Myocyte (in vitro differentiated cells): Measurements from ENCODE around the gene BOK. TPM values are rescaled to one million over a fixed set of nuclear protein-coding genes. Genes with fewer than 3 reads are reported as not detected.

Source experiments
- DNase-seq: peaks from one replicate; pipeline ENCODE4 v3.0.0-alpha.2; 2012; ENCODE audit warnings: low read depth
- total RNA-seq: library from RNA; depleted of rRNA; stranded (reverse); fragments of >200 nt; gene quantifications from 2 replicates; pipeline ENCODE4 v1.2.3, GENCODE V29; 2014

The BOK gene
- total RNA-seq, 1 donor from 2014 or later, result 69.7 TPM

GRCh38 chr2:241598061-241598460 lies 39.5 kb downstream of the BOK start:
- DNase-seq, result no peak

- no peak for DNase-seq
Measured at GRCh38 chr2:241598487-241598886, 39.9 kb downstream of the BOK start.

- no peak for DNase-seq
Measured at GRCh38 chr2:241599615-241600014, 41.1 kb downstream of the BOK start.

GRCh38 chr2:241601841-241602240 lies 43.3 kb downstream of the BOK start:
- DNase-seq, result no peak

DNA sequence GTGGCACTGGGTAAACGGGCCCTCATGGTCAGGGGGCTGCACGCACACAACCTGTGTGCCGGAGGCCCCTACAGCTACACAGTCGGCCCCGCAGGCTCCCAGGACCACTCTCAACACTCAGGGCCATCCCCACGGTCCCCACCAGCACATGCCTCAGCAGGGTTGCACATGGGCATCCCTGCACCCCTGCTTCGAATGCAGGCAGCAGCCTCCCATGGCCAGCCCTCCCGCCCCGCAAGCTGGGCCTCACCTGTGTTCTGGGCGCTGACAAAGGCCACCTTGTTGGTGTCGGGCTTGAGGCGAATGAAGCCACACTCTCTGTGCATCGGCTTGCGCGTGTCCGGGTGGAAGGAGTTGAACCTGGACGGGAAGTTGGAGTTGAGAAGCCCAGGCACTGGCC lies 44.2 kb downstream of the BOK start:
- no peak for DNase-seq

DNA sequence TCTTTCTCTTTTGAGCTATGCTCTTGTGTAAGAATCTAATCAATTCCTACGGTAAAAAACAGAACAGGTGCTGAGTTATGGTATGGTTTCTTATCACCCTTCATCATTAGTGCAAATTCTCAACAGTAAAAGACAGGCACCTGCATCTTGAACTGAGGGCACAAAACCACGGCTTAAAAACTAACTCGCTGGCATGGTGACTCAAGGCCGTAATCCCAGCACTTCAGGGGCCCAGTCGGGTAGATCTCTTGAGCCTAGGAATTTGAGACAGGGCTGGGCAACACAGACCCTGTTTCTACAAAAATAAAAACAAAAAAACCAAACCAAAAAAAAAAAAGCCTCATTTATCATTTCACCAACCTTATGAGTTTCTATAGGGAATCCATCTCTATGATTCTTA lies 45.1 kb downstream of the BOK start:
- no peak for DNase-seq

DNA sequence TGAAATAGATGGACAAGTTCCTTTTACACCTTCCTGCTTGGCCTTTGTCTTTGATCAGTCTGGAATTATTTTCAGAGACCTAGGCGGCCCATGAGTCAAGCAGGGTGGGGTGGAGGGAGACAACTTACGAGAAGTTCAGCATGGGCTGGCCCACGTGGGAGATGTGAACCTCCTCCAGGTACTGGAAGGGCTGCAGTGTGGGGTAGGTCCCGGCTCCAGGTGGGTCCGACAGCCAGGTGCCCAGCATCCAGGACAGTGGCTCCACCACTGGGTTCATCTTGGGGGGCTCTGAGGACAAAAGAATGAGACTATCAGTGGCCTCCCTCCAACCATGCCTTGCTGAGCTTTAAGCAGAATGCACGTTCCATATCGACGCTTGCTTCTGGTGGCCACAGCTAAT lies 47.6 kb downstream of the BOK start:
- no peak for DNase-seq

- DNase-seq, result no peak
Measured at GRCh38 chr2:241607162-241607885, 48.8 kb downstream of the BOK start.

DNA sequence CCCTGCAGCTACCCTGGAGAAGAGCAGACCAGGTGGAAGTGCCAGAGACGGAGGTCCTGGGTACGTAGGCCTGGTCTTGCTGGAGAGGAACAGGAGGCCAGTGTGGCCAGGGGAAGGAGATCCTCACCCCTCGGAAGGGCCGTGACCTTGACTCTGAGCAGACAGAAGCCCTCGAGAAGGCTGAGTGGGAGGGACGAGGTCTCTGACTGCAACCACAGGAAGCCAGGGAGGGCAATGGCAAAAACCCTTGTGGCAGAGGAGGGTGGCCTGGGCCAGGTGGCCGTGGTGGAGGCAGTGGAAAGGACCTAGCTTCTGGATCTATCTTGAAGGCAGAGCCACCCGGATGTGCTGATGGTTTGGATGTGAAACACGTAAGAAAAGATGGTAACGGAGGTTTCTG lies 50.3 kb downstream of the BOK start:
- DNase-seq, result peak; percentile 74

DNA sequence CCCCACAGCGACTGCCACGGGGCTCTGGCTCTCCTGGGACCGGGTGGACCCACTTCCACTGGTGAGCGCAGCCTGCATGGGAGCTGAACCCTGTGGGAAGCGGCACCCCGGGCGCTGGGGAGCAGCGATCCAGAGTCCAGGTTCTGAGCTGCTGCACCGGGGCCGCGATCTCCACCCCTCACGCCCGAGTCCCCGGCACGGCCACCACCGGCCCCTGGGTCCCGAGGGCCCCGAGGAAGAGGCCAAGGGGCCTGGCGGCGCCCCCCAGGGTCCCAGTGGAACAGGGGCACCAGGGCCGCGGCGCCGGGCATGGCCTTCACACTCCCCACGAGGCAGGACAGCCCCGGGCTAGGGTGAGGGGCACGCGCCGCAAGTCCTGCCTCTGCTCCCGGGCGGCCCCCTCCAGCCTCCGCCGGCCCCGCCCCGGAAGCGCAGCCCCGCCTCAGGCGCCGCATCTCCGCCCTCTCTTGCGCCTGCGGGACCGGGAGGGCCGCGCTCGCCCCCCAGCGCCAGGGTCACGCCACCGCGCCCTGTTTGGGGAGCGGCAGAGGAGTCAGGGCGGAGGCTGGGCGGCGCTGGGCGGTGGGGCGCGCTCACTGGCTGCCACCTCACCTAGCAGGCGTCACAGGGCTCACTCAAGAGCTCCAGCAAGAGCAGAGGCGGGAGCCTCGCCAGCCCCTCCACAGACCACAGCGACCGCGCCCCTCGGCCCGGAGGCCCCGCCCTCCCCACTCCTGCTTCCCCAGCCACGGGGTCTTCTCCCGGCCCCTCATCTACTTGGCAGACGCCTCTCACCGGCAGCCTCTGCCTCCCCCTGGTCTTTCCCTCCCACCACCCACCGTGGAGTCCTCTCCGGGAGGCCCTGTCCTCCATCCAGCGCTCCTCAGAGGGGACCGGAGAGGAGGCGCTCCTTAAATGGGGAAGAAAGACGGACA lies 51.6 kb downstream of the BOK start:
- peak; percentile 75 for DNase-seq

GRCh38 chr2:241611062-241611461 lies 52.5 kb downstream of the BOK start:
- no peak for DNase-seq

- DNase-seq, result no peak
Measured at GRCh38 chr2:241612156-241613016, 53.8 kb downstream of the BOK start.

GRCh38 chr2:241613017-241613780 lies 54.7 kb downstream of the BOK start:
- no peak for DNase-seq

DNA sequence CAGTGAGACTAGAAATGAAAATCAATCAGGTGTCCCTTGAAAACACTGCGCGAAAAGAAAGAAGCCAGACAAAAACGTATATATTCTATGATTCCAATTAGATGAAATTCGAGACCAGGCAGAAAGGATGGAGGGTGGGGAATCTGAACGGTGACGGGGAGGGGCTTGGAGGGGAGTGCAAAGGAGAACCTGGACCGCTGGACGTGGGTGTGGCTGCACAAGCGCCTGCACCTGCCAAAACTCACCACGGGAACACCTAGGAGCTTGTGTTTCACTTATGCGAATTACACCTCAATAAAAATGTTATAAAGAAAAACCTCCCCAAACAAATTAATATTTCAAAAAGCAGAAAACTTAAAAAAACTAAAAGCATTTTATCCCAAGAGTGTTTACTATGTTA lies 56.5 kb downstream of the BOK start:
- DNase-seq, result no peak

GRCh38 chr2:241615522-241616052 lies 57.0 kb downstream of the BOK start:
- no peak for DNase-seq

DNA sequence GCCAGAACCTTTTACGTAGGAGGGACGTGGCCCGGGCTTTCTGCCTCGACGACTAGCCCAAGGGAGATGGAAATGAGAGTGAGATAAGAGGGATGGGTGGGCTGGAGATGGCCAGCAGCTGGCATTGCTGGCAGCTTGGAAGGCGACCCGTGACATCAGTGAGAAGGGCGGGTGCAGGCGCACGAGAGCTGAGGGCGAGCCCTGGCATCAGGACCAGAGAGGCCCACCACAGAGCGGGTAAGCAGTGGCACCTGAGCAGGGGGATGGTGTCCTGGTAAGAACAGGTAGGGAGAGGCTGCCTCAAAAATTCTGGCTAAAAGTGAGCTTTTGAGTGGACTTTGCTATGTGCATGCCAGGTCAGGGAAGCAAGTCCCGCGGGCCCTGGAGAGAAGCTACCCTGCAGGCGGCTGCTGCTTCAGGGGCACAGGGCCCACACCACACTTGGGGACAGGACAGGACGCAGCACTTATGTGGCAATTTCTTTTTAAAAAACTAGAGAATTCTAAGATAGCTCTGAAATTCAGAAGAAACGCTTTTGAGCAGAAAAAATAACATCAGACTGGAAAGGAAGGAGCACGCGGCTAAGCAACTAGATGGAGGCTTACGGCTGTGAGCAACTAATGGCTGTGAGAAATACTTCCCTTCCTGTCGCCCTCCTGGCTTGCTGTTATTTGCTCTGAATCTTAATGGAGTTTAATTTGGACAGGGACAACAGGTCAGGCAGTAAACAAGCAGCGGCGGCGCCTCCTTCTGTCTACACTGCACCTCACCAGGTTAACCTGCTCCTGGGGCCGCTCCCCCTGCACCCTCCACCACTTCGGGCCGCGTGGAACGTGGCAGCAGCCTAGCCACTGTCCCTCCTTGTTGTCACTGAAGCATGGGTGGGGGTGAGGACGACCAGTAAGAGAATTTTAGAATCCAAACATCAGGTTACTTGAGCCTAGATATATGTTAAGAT lies 57.9 kb downstream of the BOK start:
- no peak for DNase-seq

- no peak for DNase-seq
Measured at GRCh38 chr2:241617431-241618154, 59.0 kb downstream of the BOK start.

DNA sequence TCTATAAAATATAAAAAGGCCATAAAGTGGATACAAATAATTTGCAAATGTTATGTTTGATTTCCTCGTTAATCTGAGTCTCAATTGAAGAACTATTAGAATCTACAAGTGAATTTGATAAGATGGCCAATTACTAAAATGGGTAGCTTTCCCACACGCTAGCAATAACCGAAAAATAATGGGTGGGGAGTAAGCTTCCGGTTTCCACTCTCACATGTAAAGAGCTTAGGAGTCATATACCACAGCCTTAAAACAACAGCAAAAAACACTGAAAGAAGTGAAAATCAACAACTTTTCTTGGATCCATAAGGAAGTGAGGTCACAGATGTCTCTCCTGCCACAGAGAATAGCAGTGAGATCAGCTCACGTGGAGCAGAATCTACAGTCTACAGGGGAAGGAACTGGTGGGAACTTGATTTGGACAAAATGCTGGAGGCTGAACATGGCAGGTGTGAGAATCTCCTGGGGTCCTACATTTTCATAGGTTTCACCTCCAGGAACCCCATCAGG lies 59.8 kb downstream of the BOK start:
- no peak for DNase-seq
